Measurements from ENCODE around the gene ESR2.
"Not testable (repeated sequence)": the region's sequence is repeated elsewhere in the genome, so short reads cannot be mapped to it uniquely, and the experiment has no call there.

The ESR2 gene

DNA sequence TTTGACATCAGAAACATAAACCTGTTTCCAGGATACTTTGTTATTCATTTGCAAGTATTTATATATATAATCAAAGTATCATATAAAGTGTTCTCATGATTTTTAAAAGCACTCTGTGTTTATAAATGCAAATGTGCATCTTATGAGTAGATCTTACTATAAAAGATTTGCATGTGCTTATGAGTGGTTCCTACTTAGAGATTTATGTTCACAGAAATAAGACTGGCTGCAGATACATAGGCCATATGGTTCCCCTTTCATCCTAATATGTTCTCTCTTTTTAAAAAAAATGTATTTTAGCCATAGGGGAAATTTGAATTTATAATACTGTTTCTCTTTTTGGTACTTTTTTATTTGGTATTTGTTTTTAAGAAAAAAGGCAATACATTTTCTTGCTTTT, 174.2 kb downstream of the ESR2 start:
- no peak for DNase-seq

DNA sequence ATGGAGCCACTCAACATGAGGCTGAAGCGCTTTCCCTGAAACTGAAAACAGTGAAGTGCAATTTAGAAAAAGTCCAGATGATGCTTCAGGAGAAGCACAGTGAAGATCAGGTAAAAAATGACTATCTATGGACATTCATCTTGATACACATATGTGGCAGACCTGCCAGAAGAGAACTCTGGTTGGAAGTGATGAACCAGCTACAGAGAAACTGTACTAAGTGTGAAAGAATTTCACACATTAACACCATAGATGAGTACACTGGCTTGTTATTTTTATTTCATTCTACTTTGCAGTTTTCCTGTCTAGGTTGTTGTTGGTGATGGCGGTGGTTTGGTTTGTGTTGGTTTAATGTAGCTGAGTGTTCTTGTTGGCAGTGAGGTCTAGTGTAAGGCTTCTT, 174.7 kb downstream of the ESR2 start:
- DNase-seq: no peak

DNA sequence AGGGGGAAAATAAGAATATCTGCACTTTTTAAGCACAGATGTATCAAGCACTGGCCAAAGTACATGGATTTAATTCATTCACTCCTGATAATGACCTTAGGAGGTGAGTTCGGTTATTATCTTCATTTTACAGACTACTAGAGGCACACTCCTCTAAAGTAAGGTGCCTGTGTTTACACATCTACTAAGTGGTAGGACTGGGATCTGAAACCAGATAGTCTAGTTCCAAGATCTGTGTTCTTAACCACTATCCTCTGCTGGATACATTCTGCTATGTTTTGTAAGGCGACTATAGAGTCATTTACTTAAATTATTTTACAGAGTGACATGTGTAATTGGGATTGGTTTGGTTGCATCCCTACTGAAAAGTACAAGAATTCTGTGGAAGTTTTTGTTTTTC, 175.3 kb downstream of the ESR2 start:
- no peak for DNase-seq

DNA sequence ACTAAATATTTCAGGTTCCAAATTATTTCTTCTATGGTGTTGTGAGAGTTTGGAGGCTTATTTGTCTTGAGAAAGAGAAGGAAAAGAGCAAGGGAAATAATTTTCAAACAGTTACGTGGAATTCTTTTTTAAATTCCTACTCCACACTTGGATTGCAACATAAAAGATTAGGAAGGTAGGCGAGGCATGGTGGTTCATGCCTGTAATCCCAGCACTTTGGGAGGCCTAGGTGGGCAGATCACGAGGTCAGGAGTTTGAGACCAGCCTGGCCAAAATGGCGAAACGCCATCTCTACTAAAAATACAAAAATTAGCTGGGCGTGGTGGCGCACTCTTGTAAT, 175.8 kb downstream of the ESR2 start:
- not testable (repeated sequence) for DNase-seq

DNA sequence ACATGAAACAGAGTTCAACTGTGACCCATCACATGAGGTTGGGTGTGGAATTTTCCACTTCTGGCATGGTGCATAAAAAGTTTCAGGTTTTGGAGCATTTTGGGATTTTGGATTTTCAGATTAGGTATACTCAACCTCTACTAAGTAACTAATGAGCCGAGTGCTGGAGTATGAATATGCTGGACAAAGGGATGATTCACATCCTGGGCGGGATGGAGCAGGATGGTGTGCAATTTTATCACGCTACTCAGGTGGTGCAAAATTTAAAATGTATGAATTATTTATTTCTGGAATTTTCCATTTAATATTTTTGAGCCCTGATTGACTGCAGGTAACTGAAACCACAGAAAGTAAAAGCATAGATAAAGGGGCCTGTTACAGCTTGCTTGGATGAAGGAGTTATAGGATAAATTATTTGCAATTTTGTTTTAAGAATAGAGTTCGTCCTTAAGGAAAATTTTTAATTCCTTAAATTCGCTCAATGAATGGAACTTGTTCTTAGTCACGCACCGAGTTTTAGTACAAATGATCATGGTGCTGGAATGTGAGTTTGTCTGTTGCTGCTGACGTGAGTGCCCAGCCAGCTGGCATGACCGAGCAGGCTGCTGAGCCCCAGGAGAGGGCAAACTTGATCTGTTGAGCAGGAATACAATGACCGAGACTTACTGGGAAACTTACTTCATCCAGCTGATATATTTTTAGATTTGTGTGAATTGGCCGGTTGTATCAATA, 176.3 kb downstream of the ESR2 start:
- DNase-seq: no peak

DNA sequence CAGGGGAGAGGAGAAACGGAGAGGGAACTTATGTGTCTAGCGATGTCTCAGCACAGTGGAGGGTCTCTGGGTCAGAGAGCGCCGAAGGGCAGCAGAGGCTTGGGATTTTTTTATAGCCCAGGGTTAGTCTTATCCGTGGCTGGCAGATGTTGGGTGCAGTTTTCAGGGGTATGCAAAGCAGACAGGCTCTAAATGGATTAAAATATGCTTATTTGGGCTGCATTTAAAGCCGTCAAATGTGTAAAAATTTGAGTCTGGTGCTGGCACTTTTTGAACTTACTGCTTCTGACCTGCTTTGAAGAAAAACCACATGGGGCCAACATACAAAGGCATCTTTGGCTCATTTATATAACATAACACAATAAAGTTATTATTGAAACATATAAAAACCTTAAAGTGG, 178.8 kb downstream of the ESR2 start:
- DNase-seq: no peak

DNA sequence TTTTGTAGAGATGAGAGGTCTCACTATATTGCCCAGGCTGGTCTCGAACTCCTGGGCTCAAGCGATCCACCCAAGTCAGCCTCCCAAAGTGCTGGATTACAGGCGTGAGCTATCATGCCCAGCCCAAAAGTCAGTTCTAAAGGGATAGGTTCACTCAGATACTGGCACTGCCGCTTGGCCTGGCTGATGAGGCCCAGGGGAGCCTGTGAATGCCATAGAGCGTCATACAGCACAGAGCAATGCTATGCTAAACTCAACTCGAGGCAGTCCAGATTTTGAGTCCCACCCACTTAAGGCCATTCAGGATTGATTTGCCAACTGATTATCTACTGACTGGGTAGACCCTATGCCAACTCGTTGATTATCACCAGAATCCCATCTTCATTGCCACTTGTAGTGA, 179.4 kb downstream of the ESR2 start:
- no peak for DNase-seq

DNA sequence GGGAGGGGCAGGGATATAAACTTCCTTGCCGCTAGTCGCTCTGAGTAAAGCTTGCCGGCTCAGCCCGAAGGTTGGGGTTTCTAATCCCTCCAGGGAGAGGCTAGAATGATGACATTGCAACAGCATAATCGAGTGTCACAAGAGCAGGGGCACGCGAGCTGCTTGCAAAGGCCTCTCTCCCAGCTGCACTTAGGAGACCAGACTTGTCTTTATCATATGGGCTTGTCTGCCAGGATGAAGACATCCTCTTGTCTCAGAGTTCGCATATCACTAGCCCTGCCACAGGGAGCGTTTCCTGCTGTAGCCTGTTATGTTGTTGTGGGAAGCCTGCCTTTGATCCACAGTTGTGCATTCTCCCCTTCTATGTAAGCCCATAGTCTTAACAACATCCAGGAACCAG, 180.0 kb downstream of the ESR2 start:
- DNase-seq: no peak

DNA sequence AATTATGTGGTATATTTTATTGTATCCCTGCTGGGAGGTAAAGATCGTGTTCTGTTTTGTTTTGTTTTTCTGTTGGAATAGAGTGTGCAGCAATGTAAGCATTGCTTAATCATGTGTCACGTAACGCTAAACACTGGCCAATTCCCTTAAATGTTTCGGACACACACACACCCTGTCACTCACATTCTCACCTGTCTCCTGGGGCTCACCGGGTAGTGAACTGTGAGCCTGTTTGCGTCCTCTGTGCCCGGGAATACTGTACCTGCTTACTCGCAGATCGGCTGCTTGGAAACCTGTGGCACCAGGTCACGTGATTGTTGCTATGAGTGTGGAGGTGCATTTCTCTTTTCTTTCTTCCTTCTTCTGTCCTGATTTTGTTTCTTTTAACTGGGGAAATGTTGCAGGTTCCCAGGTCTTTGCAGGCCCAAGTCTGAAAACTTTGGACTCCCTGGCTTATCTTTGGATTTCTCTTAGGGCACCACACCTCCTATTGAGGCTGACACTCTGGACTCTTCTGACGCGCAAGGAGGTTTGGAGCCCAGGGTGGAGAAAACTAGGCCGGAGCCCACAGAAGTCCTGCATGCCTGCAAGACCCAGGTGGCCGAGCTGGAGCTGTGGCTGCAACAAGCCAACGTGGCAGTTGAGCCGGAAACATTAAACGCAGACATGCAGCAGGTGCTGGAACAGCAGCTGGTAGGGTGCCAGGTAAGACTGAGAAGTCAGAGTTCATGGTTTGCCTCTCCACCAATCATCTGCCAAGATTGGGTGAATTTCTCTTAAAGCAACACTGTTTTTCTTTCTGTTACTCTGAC, 181.1 kb downstream of the ESR2 start:
- DNase-seq: no peak

DNA sequence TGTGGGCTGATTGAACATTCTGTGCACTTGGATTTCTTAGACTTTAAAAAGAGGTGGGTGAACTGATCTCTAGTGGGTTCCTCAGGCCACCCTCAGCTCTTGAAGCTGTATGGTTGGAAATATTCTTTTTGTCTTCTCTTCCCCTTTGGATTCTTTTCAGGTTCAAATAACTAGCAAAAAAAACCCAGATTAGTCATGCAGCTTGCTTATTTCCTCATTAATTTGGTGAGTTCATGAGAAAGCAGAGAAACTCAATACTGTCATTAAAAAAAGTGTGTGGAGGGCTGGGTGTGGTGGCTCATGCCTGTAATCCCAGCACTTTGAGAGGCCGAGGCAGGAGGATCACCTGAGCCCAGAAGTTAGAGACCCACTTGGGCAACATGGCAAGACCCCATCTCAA, 183.4 kb downstream of the ESR2 start:
- no peak for DNase-seq

DNA sequence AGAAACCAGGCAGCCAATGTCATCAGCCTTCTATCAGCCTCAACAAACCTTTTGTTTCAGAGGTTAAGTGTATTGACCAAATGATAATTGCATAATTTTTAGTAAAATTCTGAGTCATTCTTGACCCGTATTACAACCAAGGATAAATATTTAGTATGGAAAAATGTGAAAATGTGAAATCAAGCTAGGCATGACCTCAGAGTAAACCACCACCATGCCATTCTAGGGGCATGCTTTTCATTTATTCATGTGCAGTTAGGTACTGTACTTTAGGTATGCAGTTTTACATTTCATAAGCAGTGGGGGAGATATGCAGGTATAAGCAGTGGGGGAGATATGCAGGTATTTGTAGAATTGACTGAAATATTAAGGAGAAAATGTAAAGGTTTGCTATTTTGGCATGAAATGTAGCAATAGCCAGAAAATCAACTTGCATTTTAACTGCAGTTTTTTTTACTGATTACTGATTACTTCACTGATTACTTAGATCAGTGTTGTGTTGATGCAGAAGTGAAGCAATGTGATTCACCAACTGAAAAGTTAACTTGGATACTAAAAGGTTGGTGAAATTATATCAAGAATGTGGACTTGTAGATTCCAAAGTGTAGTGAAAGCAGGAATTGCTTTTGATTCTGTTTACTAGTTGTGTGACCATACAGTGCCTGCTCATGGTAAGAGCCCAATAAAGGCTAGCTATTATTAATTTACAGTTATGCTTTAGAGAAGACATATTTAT, 184.2 kb downstream of the ESR2 start:
- no peak for DNase-seq

DNA sequence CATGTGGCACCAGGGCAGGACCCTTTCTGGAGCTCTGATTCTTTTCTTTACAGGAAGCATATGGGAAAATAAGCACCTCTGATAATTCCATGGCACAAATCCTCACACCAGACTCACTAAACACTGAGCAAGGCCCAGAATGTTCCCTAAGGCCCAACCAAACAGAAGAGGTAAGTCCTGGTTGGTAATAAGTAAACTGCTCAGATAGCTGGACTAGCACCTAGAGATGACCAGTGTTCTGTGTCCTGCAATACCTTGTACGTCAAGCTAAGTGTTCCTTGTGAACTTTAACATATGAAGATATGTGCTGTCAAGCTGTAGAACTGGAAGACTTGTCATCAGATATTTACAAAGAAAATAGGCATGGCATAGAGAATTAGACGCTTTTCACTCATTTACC, 186.7 kb downstream of the ESR2 start:
- DNase-seq: no peak

DNA sequence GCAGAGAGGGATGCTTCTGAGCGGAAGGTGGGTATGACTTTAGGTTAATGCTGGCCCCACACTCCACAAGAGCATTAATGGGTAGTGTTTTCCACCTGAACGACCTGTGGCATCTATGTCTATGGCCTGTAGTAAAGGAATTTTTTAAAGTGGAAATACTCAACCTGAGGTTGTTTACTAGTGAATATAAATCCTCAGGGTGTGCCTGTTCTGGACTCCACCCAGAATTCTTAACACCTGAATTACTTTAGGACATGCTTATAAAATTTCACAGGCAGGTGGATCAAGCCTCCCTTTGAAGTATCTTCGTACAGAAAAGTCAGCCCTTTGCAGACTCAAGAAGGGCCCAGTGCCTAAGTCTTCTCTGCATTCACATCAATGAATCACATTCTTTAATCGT, 196.1 kb downstream of the ESR2 start:
- no peak for DNase-seq

DNA sequence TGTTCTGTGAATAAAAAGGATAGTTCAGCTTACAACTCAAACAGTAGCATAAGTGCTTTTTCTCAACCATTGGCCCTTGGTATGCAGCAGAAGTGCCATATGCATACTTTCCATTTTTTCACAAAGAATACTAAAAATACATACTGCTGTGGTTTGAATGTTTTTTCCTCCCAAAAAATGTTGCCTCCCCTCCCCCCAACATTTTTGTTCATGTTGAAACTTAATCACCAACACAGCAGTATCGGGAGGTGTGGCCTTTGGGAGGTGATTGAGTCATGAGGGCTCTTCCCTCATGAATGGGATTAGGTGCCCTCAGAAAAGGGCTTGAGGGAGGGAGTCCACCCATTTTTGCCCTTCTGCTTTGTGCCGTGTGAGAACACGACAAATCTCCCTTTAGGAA, 198.6 kb downstream of the ESR2 start:
- DNase-seq: no peak

DNA sequence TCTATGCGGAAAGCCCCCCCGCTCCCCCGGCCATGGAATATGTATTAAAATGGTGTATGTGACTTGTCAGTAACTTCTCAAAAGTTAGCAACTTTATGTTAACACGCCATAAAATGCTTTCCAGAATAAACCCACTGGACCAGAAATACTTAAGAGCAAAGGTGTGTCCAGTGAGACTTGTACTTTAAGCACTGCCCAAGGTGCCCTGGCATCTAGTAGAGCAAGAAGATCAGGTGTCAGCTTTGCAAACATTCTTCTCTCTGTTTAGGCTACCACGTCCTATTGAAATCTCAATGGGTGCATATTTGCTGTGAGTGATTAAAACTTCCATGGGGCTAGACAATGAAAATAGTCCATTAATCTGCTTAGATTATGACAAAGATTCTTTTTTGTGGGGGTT, 201.2 kb downstream of the ESR2 start:
- DNase-seq: no peak

DNA sequence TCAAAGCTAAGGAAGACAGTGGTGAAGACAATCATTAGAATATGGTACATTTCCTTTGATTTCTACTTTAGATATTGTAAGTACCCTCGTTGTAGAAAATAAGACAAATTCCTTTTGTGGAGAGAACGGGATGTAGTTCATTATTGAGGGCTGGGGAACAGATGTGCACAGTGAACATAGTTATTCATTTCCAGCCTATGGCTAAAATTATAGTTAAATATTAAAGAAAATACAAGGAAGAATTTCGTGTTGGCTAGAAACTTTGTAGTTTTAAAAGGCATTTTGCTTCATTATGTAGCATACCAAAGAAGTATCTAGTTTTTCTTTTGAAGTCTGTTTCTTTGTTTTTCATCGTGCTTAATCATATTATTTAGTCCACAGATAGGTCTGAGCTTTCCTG, 201.8 kb downstream of the ESR2 start:
- no peak for DNase-seq

DNA sequence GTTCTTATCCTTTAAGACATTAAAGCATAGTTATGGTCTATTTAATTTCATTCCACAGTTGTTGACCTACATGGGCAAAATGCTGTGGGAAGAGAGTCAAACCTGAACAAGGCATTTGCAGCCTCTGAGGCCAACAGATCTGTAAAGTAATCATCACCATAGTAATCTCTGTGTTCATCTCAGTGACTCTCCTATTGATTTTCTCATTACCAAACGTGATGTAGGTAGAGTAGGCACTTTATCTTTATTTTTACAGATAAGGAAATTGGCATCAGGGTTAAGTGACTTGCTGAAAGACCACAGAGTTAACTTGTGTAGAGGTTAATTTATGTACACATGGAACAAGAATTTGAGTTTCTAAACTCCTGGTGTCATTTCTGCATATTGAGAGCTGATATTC, 203.0 kb downstream of the ESR2 start:
- no peak for DNase-seq

DNA sequence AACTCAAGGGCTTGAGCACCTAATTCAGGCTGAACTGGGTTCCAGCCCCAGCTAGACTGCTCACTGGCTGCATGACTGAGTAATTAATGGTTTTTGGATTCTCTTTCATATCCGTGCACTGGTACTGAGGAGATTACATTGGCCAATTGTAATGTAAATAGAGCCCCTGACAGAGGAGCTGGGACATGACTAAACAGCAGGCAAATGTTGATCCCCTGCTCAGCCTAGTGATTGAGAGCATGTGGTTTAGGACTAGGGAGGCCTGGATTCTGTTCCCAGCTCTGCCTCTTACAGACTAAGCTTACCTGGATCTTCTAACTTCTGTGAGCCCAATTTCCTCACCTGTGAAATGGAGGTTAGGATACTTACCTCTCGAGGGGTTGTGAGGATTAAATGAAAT, 204.3 kb downstream of the ESR2 start:
- no peak for DNase-seq

DNA sequence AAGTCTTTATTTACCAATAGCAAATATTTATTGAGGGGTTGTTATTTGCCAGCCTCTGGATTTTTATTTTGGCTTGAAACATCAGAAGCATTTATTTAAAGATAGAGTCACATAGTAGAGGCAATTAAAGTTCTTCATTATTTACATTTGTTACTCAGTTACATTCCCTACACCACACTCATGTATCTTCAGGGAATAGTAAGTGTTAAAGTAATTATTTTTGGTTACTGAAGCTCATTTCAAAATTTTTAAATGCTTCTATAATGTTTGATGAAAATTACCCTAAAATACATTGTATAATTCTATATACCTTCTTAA, 205.6 kb downstream of the ESR2 start:
- no peak for DNase-seq

DNA sequence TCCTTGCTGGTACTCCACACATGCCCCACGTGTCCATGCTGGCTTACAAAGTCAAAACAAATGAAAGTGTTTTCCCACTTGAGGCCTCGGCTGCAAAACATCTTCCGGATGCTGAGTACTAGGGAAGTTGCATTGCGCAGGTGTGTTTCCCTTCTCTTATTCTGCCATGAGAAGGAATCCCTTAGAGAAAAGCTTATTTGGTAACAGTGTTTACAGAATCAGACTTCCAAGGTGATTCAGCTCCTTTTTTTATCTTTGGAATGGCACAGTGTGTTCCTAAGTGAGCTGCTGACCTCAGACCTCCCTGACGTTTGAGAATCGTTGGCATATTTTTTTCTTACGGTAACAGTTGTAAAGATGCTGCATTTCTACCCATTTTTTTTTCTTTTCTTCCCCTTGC, 211.3 kb downstream of the ESR2 start:
- DNase-seq: no peak

DNA sequence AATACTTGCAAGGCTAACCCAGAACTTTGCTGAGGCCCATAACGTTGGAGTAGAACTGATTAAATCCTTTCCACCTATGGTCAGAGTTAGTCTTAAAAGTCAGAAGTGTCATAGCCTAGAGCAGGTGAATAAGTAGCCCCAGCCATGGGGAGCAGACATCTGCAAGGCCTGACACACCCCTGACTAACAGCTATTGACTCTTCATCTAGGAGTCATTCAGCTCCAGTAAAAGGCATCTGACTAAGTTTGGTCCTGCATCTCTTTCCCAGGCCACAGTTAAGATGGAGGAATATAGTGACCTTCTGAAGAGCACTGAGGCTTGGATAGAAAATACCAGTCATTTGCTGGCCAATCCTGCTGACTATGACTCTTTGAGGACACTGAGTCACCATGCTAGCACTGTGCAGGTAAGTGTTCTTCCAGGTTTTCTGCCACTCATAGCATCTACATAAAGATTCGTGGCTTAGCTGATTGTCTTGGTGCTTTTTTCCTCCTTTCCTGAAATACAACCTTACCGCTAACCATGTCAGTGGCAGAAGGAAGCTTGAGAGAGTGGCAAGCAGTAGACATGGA, 212.9 kb downstream of the ESR2 start:
- no peak for DNase-seq

DNA sequence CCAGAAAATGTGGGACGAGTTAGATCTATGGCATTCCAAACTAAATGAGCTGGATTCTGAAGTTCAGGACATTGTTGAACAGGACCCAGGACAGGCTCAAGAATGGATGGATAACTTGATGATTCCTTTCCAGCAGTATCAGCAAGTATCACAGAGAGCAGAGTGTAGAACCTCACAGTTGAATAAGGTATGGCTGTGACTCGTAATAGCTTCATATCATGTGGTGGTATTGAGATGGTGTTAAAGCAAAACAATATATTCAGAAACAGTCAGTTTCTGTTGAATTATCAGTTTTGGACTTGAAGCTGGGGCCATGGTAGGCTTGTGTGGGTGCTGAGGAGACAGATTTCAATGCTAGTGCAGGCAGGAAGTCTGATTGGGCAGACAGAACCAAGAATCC, 213.7 kb downstream of the ESR2 start:
- DNase-seq: no peak

DNA sequence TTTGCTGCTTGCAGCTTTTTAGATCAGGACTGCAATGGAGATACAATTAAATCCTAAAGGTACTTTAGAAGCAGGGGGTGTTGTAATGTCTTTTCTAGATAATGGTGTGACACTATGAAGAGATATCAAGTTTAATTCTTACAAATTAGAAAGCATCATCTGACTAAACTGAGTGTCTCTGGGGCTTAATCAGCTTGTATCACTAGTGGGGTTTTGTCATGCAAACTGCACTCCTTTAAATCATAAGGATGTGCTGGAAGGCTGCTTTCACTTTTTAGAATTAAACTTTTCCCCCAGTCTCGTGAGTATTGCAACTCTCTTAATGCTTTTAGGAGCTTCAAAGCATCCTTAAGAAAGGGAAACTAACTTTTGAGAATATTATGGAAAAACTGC, 218.6 kb downstream of the ESR2 start:
- DNase-seq: no peak

Data from activated effector memory CD4-positive, alpha-beta T cell treated with Interleukin-2 at 50 U/mL for 16 hours (primary cell).